ENCODE data around the gene ADAM19. TPM values are rescaled to one million over a fixed set of nuclear protein-coding genes. Genes with fewer than 3 reads are reported as not detected.

ADAM19 gene
- total RNA-seq, 1 experiment from 2014 or later: 50.0 TPM

DNA sequence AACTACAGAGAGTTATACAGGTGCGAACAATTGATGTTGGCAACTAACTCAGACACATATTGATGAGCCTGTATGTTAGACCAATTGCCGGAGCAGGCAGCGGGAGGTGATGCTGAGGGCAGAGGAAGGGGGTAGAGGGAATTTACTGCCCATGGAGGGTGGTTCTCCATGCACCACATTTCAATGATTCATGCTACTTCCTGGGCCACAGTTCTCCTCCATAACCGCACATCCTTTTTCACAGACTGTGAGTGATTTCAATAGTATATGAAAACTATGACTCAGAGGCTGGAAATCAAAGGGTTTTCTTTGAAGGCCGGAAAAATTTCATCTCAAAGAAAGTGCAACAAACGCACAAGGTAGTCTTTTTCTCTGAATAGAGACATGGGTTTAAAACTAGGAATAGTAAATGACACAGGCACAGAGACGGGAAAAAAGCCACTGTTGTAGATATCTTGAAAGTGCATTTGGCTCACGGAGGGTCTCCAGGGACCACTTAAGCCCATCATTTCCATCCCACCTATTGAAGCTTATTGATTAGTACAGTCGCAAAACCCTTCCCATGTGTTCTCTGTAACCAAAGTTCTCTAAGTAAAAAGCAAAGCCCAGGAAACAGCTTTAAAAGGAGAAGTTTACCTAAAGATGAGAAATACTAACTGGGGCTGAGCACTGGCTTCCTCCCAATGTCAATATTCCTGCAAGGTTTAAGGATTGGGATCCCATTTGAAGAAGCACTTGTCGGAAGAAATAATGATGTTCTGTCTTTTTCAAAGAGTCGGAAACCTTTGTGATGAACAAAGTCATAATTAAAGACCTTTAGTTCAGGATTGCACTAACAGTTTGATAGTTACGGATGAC, 28.0 kb upstream of the ADAM19 start:
- no peak for DNase-seq
- peak overlapping the region; percentile 21 for H3K27ac ChIP-seq
- peaks cover 3% of the 10 kb centered on the region; the same call in 1 of the 2 replicates for H3K4me1 ChIP-seq

DNA sequence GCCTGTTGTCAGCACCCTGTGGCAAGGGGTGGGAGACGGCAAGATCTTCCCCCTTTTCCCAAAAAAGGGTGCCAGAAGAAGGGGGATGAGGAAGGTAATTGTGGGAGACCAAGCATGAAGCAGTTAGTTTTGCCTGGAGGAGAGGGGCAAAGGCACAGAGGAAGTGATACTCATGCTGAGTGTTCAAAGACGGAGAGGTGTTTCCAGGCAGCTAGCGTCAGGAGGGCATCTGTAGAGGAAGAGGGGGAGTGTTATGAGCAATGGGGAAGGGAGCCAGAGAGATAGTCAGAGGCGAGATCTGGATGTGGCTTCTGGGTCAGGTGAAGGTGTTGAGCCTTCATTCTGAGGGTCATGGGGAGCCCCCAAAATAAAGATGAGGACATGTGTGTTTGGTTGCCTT, 26.9 kb upstream of the ADAM19 start:
- Histone ChIP-seq H3K27ac (no peak overlapping the region), H3K36me3 (no peaks in the 10 kb centered on the region), H3K27me3 (no peaks in the 10 kb centered on the region), H3K4me3 (no peak overlapping the region), H3K9me3 (replicated peaks) (peaks cover 5% of the 10 kb centered on the region; the same call in 1 of the 2 replicates), H3K4me1 (peaks cover 9% of the 10 kb centered on the region)
- DNase-seq: no peak

More for the DNA sequence above, 28.0 kb upstream of the ADAM19 start:
- Histone ChIP-seq H3K4me3 (no peak overlapping the region), H3K36me3 (no peaks in the 10 kb centered on the region), H3K9me3 (replicated peaks) (peaks cover 1% of the 10 kb centered on the region; the same call in 1 of the 2 replicates), H3K27me3 (no peaks in the 10 kb centered on the region)

DNA sequence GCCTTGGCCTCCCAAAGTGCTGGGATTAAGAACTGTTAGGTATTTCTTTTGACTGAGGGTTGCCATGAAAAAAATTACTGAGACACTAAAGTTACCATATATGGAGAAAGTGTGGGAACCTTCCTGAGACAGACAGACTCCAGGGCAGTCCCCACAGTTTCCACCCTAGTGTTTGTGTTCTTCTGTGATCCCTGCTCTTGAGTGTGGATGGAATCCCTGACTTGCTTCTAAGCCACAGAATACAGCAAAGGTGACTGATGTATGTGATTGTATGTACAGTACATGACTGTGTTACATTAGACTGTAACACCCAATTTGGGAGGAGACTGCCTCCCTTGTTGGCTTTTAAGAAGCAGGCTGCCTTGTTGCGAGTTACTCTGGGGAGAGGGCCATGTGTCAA, 24.7 kb upstream of the ADAM19 start:
- Histone ChIP-seq H3K4me1 (peaks cover 21% of the 10 kb centered on the region), H3K27ac (no peak overlapping the region), H3K27me3 (no peaks in the 10 kb centered on the region), H3K4me3 (no peak overlapping the region), H3K9me3 (replicated peaks) (peaks cover 5% of the 10 kb centered on the region; the same call in 1 of the 2 replicates), H3K36me3 (no peaks in the 10 kb centered on the region)
- DNase-seq: no peak

DNA sequence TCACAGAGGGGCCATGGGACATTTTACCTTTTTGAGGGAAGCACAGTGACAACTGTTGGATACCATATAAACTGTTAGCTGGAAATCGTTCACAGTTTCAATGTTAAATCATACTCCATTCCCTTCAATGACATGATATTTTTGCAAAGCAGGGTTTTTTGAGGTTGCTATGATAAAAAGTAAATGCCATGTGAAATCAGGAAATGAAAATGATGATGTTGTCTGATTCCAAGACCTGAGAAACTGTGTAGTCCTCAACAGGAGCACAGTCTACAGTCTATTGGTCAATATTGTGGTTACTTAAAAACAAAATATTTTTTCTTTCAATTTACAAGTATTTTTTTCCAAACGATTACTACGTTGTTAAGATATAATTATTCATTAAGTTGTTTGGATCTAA, 24.0 kb upstream of the ADAM19 start:
- Histone ChIP-seq H3K27ac (no peak overlapping the region), H3K4me3 (no peak overlapping the region)
- DNase-seq: no peak

DNA sequence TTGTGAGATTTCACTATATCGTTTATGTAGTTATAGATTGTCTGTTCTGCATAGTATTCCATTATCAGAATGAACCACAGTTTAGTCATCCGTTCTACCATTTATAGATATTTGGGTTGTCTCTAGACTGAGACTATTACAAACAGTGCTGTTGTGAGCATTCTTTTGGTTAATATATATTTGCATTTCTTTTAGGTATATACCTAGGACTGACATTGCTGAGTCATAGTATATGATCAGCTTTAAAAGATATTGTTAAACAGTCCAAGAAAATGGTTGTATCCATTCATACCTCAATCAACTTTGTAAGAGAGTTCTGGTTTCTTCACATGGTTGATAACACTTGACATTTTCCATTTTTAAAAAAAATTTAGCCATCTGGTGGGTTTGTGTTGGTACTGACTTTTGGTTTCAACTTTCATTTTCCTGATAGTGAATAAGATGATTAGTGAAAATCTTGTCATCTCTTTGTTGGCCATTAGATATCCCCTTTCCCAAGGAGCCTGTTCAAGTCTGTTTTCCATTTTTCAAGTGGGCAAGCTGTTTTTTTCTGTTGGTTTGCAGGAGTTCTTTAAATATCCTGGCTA, 22.9 kb upstream of the ADAM19 start:
- Histone ChIP-seq H3K27me3 (no peaks in the 10 kb centered on the region), H3K4me3 (no peak overlapping the region), H3K27ac (peak overlapping the region; percentile 60; the same call in 1 of the 2 replicates), H3K4me1 (peaks cover 39% of the 10 kb centered on the region), H3K9me3 (replicated peaks) (peaks cover 5% of the 10 kb centered on the region; the same call in 1 of the 2 replicates), H3K36me3 (no peaks in the 10 kb centered on the region)
- no peak for DNase-seq

More for the DNA sequence above, 24.0 kb upstream of the ADAM19 start:
- H3K36me3 ChIP-seq: no peaks in the 10 kb centered on the region
- peaks cover 5% of the 10 kb centered on the region; the same call in 1 of the 2 replicates for H3K9me3 ChIP-seq (replicated peaks)
- peaks cover 27% of the 10 kb centered on the region for H3K4me1 ChIP-seq
- H3K27me3 ChIP-seq: no peaks in the 10 kb centered on the region

DNA sequence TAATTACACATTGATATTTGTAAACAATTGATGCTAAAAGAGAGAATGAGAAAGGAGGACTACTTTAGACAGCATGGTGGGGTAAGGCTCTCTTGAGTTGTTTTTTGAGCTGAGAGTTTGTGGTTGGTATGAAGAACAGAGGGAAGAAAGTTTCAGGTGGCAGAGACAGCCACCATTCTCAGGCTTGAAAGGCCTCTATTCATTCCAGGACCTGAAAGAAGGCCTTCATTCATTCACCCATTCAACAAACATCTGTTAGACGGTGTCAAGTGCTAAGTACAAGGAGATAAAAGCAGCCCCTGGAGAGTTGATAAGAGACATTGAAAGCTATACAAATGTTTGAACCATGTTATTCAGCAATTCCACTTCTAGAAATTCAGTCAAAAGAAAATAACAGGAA, 21.7 kb upstream of the ADAM19 start:
- peaks cover 5% of the 10 kb centered on the region; the same call in 1 of the 2 replicates for H3K9me3 ChIP-seq (replicated peaks)
- DNase-seq: peak; percentile 39 to 91
- no peaks in the 10 kb centered on the region for H3K27me3 ChIP-seq
- no peak overlapping the region for H3K4me3 ChIP-seq
- H3K4me1 ChIP-seq: peaks cover 48% of the 10 kb centered on the region
- no peaks in the 10 kb centered on the region for H3K36me3 ChIP-seq
- peak overlapping the region; percentile 60 for H3K27ac ChIP-seq

DNA sequence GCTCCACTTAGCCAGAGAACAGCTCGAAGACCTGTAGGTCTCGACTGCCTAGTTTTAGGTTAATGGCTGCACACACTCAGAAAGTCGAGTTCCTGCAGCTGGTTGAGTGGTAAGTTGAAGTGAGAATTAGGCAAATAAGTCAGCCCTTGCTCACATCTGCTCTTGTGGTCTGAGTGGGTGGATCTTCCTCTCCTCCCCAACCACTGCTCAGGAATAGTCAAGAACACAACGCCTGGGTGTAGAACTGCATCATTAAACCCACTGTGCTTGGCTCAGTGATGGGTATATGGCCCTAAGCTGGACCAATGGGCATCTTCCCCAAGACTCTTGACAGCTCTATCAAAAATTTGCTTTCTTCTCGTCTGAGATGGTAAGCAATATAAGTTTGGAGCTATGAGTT, 20.9 kb upstream of the ADAM19 start:
- no peaks in the 10 kb centered on the region for H3K27me3 ChIP-seq
- H3K27ac ChIP-seq: peak overlapping the region; percentile 60
- peaks cover 54% of the 10 kb centered on the region for H3K4me1 ChIP-seq
- H3K36me3 ChIP-seq: no peaks in the 10 kb centered on the region
- H3K4me3 ChIP-seq: no peak overlapping the region
- H3K9me3 ChIP-seq (replicated peaks): peaks cover 5% of the 10 kb centered on the region; the same call in 1 of the 2 replicates
- peak in 1 of 2 experiments; percentile 58 for DNase-seq

DNA sequence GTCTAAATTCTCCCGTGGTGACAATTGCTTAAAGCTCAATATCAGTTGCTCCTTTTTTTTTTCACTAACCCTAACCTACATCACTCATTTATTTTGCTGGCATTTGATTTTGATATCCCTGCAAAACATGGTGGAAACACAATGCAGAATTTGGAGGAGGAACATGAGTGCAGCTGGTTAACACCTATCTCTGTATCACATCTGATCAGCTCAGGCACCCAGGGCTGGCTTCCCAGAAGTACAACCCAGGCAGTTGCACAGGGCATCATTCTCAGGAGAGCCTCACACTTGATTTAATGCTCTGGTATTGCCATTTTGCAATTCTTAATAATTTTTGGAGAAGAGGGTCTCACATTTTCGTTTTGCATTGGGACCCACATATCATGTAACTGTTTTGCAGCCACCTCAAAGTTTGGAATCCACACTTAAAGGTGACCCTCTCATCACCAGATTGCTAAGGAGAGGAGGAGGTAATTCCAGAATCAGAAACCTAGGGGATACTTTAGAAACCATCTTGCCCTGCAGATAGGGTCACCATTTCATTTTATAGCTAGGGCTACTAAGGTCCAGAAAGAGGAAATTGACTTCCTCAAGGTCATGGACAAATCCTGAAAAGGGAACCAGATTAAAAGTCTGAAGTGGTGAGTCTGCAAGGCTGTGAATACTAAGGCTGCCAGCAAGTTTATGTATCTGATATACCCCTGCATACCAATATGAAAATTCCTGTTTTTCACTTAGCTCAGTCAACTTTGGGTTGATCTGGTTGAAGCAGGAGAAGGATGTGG, 19.3 kb upstream of the ADAM19 start:
- Histone ChIP-seq H3K4me3 (no peak overlapping the region), H3K9me3 (replicated peaks) (peaks cover 5% of the 10 kb centered on the region; the same call in 1 of the 2 replicates), H3K27ac (no peak overlapping the region), H3K4me1 (peaks cover 54% of the 10 kb centered on the region), H3K27me3 (no peaks in the 10 kb centered on the region), H3K36me3 (no peaks in the 10 kb centered on the region)
- no peak for DNase-seq

DNA sequence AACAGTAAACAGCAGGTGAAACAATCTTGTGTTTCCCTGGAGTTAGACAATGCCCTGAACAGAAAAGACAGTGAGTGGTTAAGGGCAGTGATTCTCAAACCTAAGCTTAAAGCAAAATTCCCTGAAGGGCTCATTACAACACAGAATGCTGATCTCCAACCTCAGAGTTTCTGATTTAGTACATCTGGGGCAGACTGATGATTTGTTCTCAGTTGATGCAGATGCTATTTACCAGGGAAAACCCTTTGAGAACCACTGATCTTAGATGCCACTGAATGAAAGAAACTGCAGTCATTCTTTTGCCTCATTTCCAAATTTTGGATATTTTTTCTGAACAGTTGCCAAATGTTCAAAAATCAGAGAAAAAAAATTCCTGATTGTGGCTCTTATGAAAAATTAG, 18.7 kb upstream of the ADAM19 start:
- no peak for DNase-seq

DNA sequence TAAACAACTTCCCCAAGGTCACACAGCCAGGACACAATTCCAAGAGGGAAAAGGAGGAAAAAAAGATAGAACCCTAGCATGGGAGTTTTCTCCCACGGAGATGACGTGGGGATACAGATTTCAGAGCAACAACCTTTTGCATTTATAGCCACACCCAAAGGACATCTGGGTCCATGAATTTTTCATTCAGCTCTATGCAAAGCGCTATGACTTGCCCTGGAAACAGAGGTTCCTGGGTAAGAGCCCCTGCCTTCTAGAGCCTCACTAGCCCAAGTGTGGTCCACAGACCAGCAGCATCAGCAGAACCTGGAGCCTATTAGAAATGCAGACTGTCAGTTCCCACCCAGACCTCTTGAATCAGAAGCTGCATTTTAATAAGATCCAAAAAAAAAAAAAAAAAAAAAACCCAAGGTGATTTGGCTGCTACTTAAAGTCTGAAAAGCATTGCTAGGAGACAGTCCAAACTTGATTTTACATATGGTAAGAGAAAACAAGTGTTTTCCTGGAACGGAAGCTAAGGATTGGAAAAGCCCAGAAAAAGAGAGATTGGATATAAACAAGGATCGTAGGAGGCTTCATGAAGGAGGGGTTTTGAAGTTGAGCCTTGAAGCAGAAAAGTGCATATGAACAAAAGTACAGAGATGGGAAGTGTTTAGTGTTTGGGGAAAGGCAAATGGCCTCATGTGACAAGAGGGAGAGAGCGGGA, 17.6 kb upstream of the ADAM19 start:
- H3K4me1 ChIP-seq: peaks cover 52% of the 10 kb centered on the region
- peak overlapping the region; percentile 84 for H3K27ac ChIP-seq
- peak; percentile 17 to 54 for DNase-seq
- no peaks in the 10 kb centered on the region for H3K36me3 ChIP-seq
- H3K9me3 ChIP-seq (replicated peaks): peaks cover under 1% of the 10 kb centered on the region; the same call in 1 of the 2 replicates
- H3K4me3 ChIP-seq: peak overlapping the region; percentile 1; the same call in 1 of the 2 replicates
- no peaks in the 10 kb centered on the region for H3K27me3 ChIP-seq

More for the DNA sequence above, 18.7 kb upstream of the ADAM19 start:
- Histone ChIP-seq H3K36me3 (no peaks in the 10 kb centered on the region), H3K9me3 (replicated peaks) (peaks cover 5% of the 10 kb centered on the region; the same call in 1 of the 2 replicates), H3K27ac (no peak overlapping the region), H3K4me3 (no peak overlapping the region), H3K27me3 (no peaks in the 10 kb centered on the region), H3K4me1 (peaks cover 54% of the 10 kb centered on the region)

DNA sequence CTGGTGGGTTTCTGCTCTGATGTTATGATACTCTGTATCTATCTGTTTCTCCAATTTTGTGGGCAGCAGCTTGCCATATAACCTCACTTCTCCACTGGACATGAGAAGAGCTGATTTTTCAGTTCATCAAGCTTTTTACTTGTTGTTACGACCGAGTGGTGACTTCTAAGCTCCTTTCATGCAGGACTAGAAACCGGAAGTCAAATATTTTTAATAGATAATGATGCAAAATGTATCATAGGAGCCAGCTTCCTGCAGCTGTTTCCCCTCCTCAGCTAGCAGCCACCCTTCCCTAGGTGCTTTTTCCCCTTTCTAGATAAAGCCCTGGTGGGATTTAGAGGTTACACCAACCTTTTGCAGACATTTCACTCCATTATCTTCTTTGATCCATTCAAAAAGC, 17.0 kb upstream of the ADAM19 start:
- H3K4me3 ChIP-seq: peak overlapping the region; percentile 1; the same call in 1 of the 2 replicates
- no peaks in the 10 kb centered on the region for H3K27me3 ChIP-seq
- DNase-seq: peak; percentile 58 to 73
- H3K36me3 ChIP-seq: no peaks in the 10 kb centered on the region
- H3K4me1 ChIP-seq: peaks cover 49% of the 10 kb centered on the region
- peak overlapping the region; percentile 84 for H3K27ac ChIP-seq
- no peaks in the 10 kb centered on the region for H3K9me3 ChIP-seq (replicated peaks)

DNA sequence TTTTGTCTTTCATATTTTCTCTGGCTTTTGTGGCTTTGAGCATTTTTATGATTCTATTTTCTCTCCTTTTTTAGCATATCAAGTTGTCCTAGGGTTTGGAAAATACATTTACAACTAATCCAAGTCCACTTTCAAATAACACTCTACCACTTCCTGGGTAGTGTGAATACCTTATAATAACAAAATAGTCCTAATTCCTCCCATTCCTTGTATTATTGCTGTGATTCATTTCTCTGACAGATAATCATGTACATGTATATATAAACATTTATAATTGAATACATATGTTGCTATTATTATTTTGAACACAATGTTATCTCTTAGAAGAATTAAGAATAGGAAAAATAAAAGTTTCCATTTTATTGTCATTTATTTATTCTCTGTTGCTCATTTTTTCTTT, 14.9 kb upstream of the ADAM19 start:
- H3K4me3 ChIP-seq: no peak overlapping the region

DNA sequence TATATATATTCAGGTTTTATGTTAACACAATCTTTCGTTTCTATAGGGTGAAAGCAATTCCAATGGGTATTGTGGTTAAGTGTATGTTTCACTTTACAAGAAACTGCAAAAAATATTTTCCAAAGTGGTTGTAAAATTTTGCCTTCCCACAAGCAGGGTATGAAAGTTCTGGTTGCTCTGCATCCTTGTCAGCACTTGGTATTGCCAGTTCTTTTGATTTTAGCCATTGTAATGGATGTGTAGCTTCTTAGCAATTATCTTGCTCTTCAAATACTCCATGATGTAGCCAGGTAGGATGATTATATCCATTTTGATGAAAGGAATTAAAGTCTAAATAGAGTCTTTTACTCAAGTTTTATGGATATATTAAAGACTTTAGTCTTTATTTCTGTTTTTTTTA, 9.1 kb upstream of the ADAM19 start:
- no peaks in the 10 kb centered on the region for H3K36me3 ChIP-seq
- H3K4me3 ChIP-seq: no peak overlapping the region
- no peaks in the 10 kb centered on the region for H3K4me1 ChIP-seq
- no peaks in the 10 kb centered on the region for H3K9me3 ChIP-seq (replicated peaks)
- no peak for DNase-seq
- H3K27ac ChIP-seq: no peak overlapping the region
- H3K27me3 ChIP-seq: no peaks in the 10 kb centered on the region

More for the DNA sequence above, 14.9 kb upstream of the ADAM19 start:
- Histone ChIP-seq H3K27ac (no peak overlapping the region), H3K36me3 (no peaks in the 10 kb centered on the region), H3K27me3 (no peaks in the 10 kb centered on the region), H3K4me1 (peaks cover 35% of the 10 kb centered on the region), H3K9me3 (replicated peaks) (no peaks in the 10 kb centered on the region)
- no peak for DNase-seq

All from SJCRH30 (cell line).